Mesenchymal stem cell (in vitro differentiated cells and primary cell): ENCODE data around the gene FUZ. TPM values are rescaled to one million over a fixed set of nuclear protein-coding genes. Genes with fewer than 3 reads are reported as not detected.

Source experiments
- DNase-seq: peaks from one replicate; pipeline ENCODE4 v3.0.0-alpha.2; 2013
- H2AFZ ChIP-seq: one replicate; pipeline ENCODE4 v1.6.1; 2013; ENCODE audit warnings: low read depth, mild to moderate bottlenecking, control low read depth, inconsistent platforms, low read length, moderate library complexity
- H2AK5ac ChIP-seq: 2 replicates; pipeline ENCODE4 v1.6.1; 2013; ENCODE audit warnings: low read length, moderate library complexity, mild to moderate bottlenecking, inconsistent platforms; ENCODE audit not compliant: severe bottlenecking
- H2BK120ac ChIP-seq: one replicate; pipeline ENCODE4 v1.6.1; 2013; ENCODE audit warnings: low read depth, mild to moderate bottlenecking, inconsistent platforms, low read length, moderate library complexity
- H2BK12ac ChIP-seq, 2 experiments: one replicate each; pipeline ENCODE4 v1.6.1; 2013; ENCODE audit warnings: inconsistent platforms in 2 of 2, low read length in 2 of 2, mild to moderate bottlenecking in 2 of 2, moderate library complexity in 2 of 2, control low read depth in 1 of 2
- H2BK15ac ChIP-seq: one replicate; pipeline ENCODE4 v1.6.1; 2013; ENCODE audit warnings: mild to moderate bottlenecking, low read depth, inconsistent platforms; ENCODE audit not compliant: poor library complexity, severe bottlenecking
- H2BK5ac ChIP-seq: 2 replicates; pipeline ENCODE4 v1.6.1; 2013; ENCODE audit warnings: low read depth, mild to moderate bottlenecking, low read length, control low read depth, inconsistent platforms; ENCODE audit not compliant: poor library complexity, severe bottlenecking
- H3K14ac ChIP-seq, 2 experiments: one replicate each; pipeline ENCODE4 v1.6.1; 2013; ENCODE audit warnings: inconsistent platforms in 2 of 2, low read length in 2 of 2, control low read depth in 1 of 2, mild to moderate bottlenecking in 1 of 2, moderate library complexity in 1 of 2
- H3K18ac ChIP-seq, 2 experiments: one replicate each; pipeline ENCODE4 v1.6.1; 2013; ENCODE audit warnings: inconsistent platforms in 2 of 2, low read length in 2 of 2, control low read depth in 1 of 2, low read depth in 1 of 2, mild to moderate bottlenecking in 1 of 2
- H3K23ac ChIP-seq, 2 experiments: one replicate each; pipeline ENCODE4 v1.6.1; 2013; ENCODE audit warnings: inconsistent platforms in 2 of 2, low read length in 2 of 2, mild to moderate bottlenecking in 2 of 2, moderate library complexity in 2 of 2, control low read depth in 1 of 2
- H3K27ac ChIP-seq: 2 replicates; pipeline ENCODE4 v1.5.1; 2013; ENCODE audit warnings: mild to moderate bottlenecking, moderate library complexity, low read length, control low read depth, inconsistent platforms; ENCODE audit not compliant: poor library complexity, severe bottlenecking
- H3K27me3 ChIP-seq, 2 experiments: 2 replicates each; pipeline versions ENCODE4 v1.6.1 to v1.7.0; 2013; ENCODE audit warnings: low read length in 2 of 2, mild to moderate bottlenecking in 2 of 2, moderate library complexity in 2 of 2, control low read depth in 1 of 2, inconsistent platforms in 1 of 2; ENCODE audit not compliant: control insufficient read depth in 1 of 2, insufficient read depth in 1 of 2
- H3K36me3 ChIP-seq, 2 experiments: 2 replicates each; pipeline versions ENCODE4 v1.6.1 to v1.7.0; 2013; ENCODE audit warnings: low read length in 2 of 2, control low read depth in 1 of 2, inconsistent platforms in 1 of 2, low read depth in 1 of 2, mild to moderate bottlenecking in 1 of 2; ENCODE audit not compliant: insufficient read depth in 2 of 2, control insufficient read depth in 1 of 2
- H3K4ac ChIP-seq, 2 experiments: one replicate each; pipeline ENCODE4 v1.6.1; 2013; ENCODE audit warnings: inconsistent platforms in 2 of 2, low read length in 2 of 2, mild to moderate bottlenecking in 2 of 2, moderate library complexity in 2 of 2, control low read depth in 1 of 2, low read depth in 1 of 2
- H3K4me1 ChIP-seq: 2 replicates; pipeline ENCODE4 v1.6.1; 2013; ENCODE audit warnings: low read depth, low read length, control low read depth; ENCODE audit not compliant: control insufficient read depth, insufficient read depth
- H3K4me2 ChIP-seq: 2 replicates; pipeline ENCODE4 v1.6.1; 2013; ENCODE audit warnings: low read length, mild to moderate bottlenecking, inconsistent platforms; ENCODE audit not compliant: poor library complexity, severe bottlenecking
- H3K4me3 ChIP-seq, 2 experiments: 2 replicates each; pipeline versions ENCODE4 v1.5.1 to v1.7.0; 2013; ENCODE audit warnings: low read length in 2 of 2, mild to moderate bottlenecking in 2 of 2, control low read depth in 1 of 2, low read depth in 1 of 2; ENCODE audit not compliant: insufficient read depth in 1 of 2
- H3K79me1 ChIP-seq: replicated peaks from 2 replicates; pipeline ENCODE4 v1.6.1; 2013; ENCODE audit warnings: mild to moderate bottlenecking, control low read depth, low read length, inconsistent platforms; ENCODE audit not compliant: poor library complexity, severe bottlenecking
- H3K9ac ChIP-seq: 2 replicates; pipeline ENCODE4 v1.7.0; 2013; ENCODE audit warnings: mild to moderate bottlenecking, low read length, moderate library complexity
- H3K9me3 ChIP-seq: 2 replicates; pipeline ENCODE4 v1.7.0; 2013; ENCODE audit warnings: mild to moderate bottlenecking, low read length; ENCODE audit not compliant: control insufficient read depth
- H4K8ac ChIP-seq: one replicate; pipeline ENCODE4 v1.6.1; 2013; ENCODE audit warnings: inconsistent platforms, mild to moderate bottlenecking, low read length, moderate library complexity
- H4K91ac ChIP-seq: one replicate; pipeline ENCODE4 v1.6.1; 2013; ENCODE audit warnings: mild to moderate bottlenecking, low read length, inconsistent platforms
- WGBS: methylation state at CpG from one replicate; pipeline ENCODE4 v1.1.7; 2013; ENCODE audit warnings: mixed read lengths; 5-methylcytosine and 5-hydroxymethylcytosine counted together
- small RNA-seq: library from polyadenylated mRNA; stranded (forward); fragments of <200 nt; extraction: miRNeasy Mini kit (QIAGEN cat#:217004); gene quantifications from one replicate; pipeline ENCODE3, GENCODE V24; 2013; ENCODE audit warnings: low read depth

The FUZ gene

GRCh38 chr19:49758292-49758691 is 54.8 kb downstream of the FUZ start:
- Histone ChIP-seq H3K27me3 (no peaks in the 10 kb centered on the region), H2BK12ac (peak overlapping the region in 1 of 2 experiments; percentile 83), H3K9ac (peak overlapping the region; percentile 68), H3K23ac (no peak overlapping the region), H2AK5ac (peak overlapping the region; percentile 35), H4K8ac (peak overlapping the region; percentile 10), H2BK15ac (peak overlapping the region; percentile 6), H3K4ac (peak overlapping the region in 1 of 2 experiments; percentile 85), H3K4me2 (no peak overlapping the region), H4K91ac (peak overlapping the region; percentile 6), H3K14ac (peak overlapping the region in 1 of 2 experiments; percentile 65), H2AFZ (peak overlapping the region; percentile 48), H3K18ac (peak overlapping the region; percentile 4 to 96), H3K4me1 (peaks cover 7% of the 10 kb centered on the region), H2BK120ac (peak overlapping the region; percentile 56), H3K4me3 (no peak overlapping the region), H2BK5ac (no peak overlapping the region), H3K36me3 (no peaks in the 10 kb centered on the region), H3K79me1 (no peaks in the 10 kb centered on the region), H3K9me3 (peaks cover 6% of the 10 kb centered on the region), H3K27ac (no peak overlapping the region)
- WGBS = 10% methylated on average over 7 of the region's 7 CpGs
- DNase-seq = peak; percentile 71

Small RNA genes lying within 50 kb of the gene (small RNA-seq; reads per million reads assigned to genes)
- not detected for gene MIR4749
- 0.86 reads per million for gene MIR6799
- not detected for gene RNU6-841P
